Small intestine (tissue), 7 donors: ENCODE data around the gene TCF23. TPM values are rescaled to one million over a fixed set of nuclear protein-coding genes. Genes with fewer than 3 reads are reported as not detected.

Source experiments
- DNase-seq, 2 donors: peaks; one replicate each; pipeline versions ENCODE4 v3.0.0 to v3.0.0-alpha.2; 2013
- FAIRE-seq: peaks from 2 replicates; lab custom pipeline; 2012; peaks lifted over from hg19 to GRCh38; lab: Jason Lieb, UNC
- H3K27ac ChIP-seq, 3 donors: one replicate each; pipeline ENCODE4 v1.5.1; 2013; ENCODE audit warnings: low read length in 2 of 3, mild to moderate bottlenecking in 2 of 3, control low read depth in 1 of 3, inconsistent platforms in 1 of 3, low read depth in 1 of 3, moderate library complexity in 1 of 3
- H3K27me3 ChIP-seq, 3 donors: one replicate each; pipeline ENCODE4 v1.6.1; 2013; ENCODE audit warnings: low read length in 3 of 3, inconsistent platforms in 1 of 3; ENCODE audit not compliant: control insufficient read depth in 3 of 3, insufficient read depth in 3 of 3
- H3K36me3 ChIP-seq, 3 donors: one replicate each; pipeline ENCODE4 v1.6.1; 2013; ENCODE audit warnings: low read length in 3 of 3, inconsistent platforms in 1 of 3, low read depth in 1 of 3, mild to moderate bottlenecking in 1 of 3, moderate library complexity in 1 of 3; ENCODE audit not compliant: control insufficient read depth in 3 of 3, insufficient read depth in 2 of 3
- H3K4me1 ChIP-seq, 3 donors: one replicate each; pipeline ENCODE4 v1.6.1; 2013; ENCODE audit warnings: low read length in 2 of 3, inconsistent platforms in 1 of 3, low read depth in 1 of 3, mild to moderate bottlenecking in 1 of 3, moderate library complexity in 1 of 3; ENCODE audit not compliant: control insufficient read depth in 3 of 3, insufficient read depth in 2 of 3
- H3K4me3 ChIP-seq, 3 donors: one replicate each; pipeline ENCODE4 v1.5.1; 2013; ENCODE audit warnings: low read length in 3 of 3, control low read depth in 1 of 3, inconsistent platforms in 1 of 3, low read depth in 1 of 3, mild to moderate bottlenecking in 1 of 3, moderate library complexity in 1 of 3
- H3K9me3 ChIP-seq, 2 donors: one replicate each; pipeline ENCODE4 v1.6.1; 2013; ENCODE audit warnings: low read depth in 1 of 2, low read length in 1 of 2; ENCODE audit not compliant: control insufficient read depth in 2 of 2, insufficient read depth in 1 of 2
- WGBS, 3 donors: extraction: QIAGEN DNeasy Blood & Tissue Kit; methylation state at CpG; one replicate each; pipeline ENCODE4 v1.1.7; 2013; 5-methylcytosine and 5-hydroxymethylcytosine counted together
- polyA plus RNA-seq, 4 donors: library from polyadenylated mRNA; stranded (reverse) in 3 of 4; unstranded in 1 of 4; fragments of 200-250 nt in 3 of 4; fragments of 120-200 nt in 1 of 4; gene quantifications; one replicate each; pipeline versions ENCODE4 v1.2.1 to v1.2.3, GENCODE V29; 2013
- donor health status: healthy with polysubstance abuse.
- donor health status: control.
- donor health status: control.
- donor health status: Bipolar disorder and iron deficiency.
- donor health status: healthy.

Gene TCF23
- polyA plus RNA-seq, 4 donors, result 0.03 TPM; not detected in 2

DNA sequence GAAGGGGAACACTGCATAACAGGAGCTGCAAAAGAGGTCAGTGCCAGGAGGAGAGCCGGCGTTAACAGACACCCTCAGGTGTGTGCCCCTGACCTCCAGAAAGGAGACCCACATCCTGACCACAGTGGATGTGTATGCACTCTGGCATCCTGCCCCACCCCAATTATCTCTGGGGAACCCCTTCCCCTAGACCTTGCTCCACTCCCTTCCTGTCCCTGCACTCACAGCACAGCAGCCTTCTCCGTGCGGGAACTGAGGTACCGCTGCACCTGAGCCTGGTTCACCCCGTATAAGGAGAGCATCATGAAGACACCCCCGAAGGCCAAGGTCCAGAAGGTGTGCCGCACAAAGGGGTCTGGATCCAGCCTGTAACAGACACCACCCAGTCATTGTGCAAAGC, 55.8 kb downstream of the TCF23 start:
- Histone ChIP-seq H3K4me3 (no peak overlapping the region), H3K4me1 (peaks cover 0 to 24% (median 0%) of the 10 kb centered on the region in 3 donors), H3K9me3 (no peaks in the 10 kb centered on the region), H3K36me3 (peaks cover 7 to 89% (median 11%) of the 10 kb centered on the region in 3 donors), H3K27me3 (no peaks in the 10 kb centered on the region), H3K27ac (no peak overlapping the region)
- FAIRE-seq (no peak), DNase-seq (no peak)
- 80 to 90% (median 90%) methylated on average over 8 of the region's 8 CpGs for WGBS, 3 donors

DNA sequence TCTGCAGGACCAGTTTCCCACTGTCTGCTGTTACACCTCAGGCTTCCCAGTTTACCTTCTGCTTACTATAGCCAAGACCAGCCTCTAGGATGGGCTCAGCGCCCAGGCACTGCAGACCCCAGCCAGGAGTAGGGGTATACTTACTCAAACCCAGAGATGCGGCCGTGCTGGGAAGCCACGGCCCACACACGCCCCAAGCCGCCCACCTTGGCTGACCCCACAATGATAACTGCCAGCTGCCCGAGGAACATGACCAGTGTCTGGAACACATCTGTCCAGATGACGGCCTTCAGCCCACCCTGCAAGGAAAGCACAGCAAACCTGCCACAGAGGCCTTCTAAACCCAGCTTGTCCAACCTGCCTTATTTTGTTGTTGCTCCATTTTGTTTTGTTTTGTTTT, 56.4 kb downstream of the TCF23 start:
- Histone ChIP-seq H3K4me1 (peaks cover 2 to 28% (median 3%) of the 10 kb centered on the region in 3 donors), H3K27me3 (no peaks in the 10 kb centered on the region), H3K27ac (peak overlapping the region in 1 of 3 donors; percentile 18), H3K36me3 (peaks cover 7 to 82% (median 11%) of the 10 kb centered on the region in 3 donors), H3K4me3 (no peak overlapping the region), H3K9me3 (no peaks in the 10 kb centered on the region)
- 75 to 96% (median 95%) methylated on average over 8 of the region's 8 CpGs for WGBS, 3 donors
- DNase-seq, result no peak
- FAIRE-seq, result no peak

DNA sequence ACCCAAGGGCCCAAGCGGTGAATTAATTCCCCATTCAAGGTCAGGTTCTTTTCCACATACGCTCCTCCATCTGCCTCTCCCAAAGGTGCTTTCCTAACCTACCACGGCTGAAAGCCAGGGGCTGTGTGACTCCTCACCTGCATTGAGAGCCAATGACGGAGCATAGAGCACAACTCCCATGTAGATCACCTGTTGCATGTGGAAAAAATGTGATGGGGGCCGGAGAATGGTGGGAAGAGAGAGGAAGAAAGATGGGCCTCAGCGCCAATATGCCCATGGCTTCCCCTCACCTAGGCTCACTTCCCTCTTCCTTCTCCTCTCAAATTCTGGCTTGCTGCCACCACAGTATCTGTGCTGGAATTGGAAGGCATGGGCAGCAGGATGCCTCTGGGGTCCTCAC, 57.5 kb downstream of the TCF23 start:
- FAIRE-seq, result no peak
- Histone ChIP-seq H3K27ac (no peak overlapping the region), H3K27me3 (no peaks in the 10 kb centered on the region), H3K9me3 (no peaks in the 10 kb centered on the region), H3K4me1 (peaks cover 2 to 36% (median 4%) of the 10 kb centered on the region in 3 donors), H3K36me3 (peaks cover 7 to 71% (median 11%) of the 10 kb centered on the region in 3 donors), H3K4me3 (no peak overlapping the region)
- 87 to 97% (median 91%) methylated on average over 5 to 6 of the region's 6 CpGs for WGBS, 3 donors
- no peak for DNase-seq

Other genes starting within 250 kb of the TCF23 start
- 10 to 100 TPM in 1 of 4 donors, 1 to 10 TPM in 3; 2.9 to 11.1 (median 6.0) TPM for gene MAPRE3, start 178.4 kb upstream of the TCF23 start, polyA plus RNA-seq
- gene TMEM214, start 116.0 kb upstream of the TCF23 start, polyA plus RNA-seq, result 10 to 100 TPM; 27.5 to 84.3 (median 39.8) TPM
- gene AGBL5, start 97.3 kb upstream of the TCF23 start, polyA plus RNA-seq, result 10 to 100 TPM in 2 of 4 donors, 1 to 10 TPM in 2; 6.0 to 28.9 (median 8.8) TPM
- gene OST4, start 77.3 kb upstream of the TCF23 start, polyA plus RNA-seq, result 100 to 1,000 TPM; 319 to 477 (median 396) TPM
- gene EMILIN1, start 70.4 kb upstream of the TCF23 start, polyA plus RNA-seq, result 10 to 100 TPM in 2 of 4 donors, 1 to 10 TPM in 1, under 1 TPM in 1; 0.67 to 36.6 (median 13.4) TPM
- 100 to 1,000 TPM; 225 to 643 (median 399) TPM for gene KHK, start 62.2 kb upstream of the TCF23 start, polyA plus RNA-seq
- gene CGREF1, start 29.9 kb upstream of the TCF23 start, polyA plus RNA-seq, result 1 to 10 TPM; 3.8 to 7.8 (median 4.5) TPM
- gene ABHD1, start 25.2 kb upstream of the TCF23 start, polyA plus RNA-seq, result 1 to 10 TPM in 1 of 4 donors, under 1 TPM in 1, not detected in 2; 0.25 to 1.1 TPM
- 10 to 100 TPM; 44.2 to 76.0 (median 50.7) TPM for gene PREB, start 14.4 kb upstream of the TCF23 start, polyA plus RNA-seq
- not detected for gene PRR30, start 9.6 kb upstream of the TCF23 start, polyA plus RNA-seq
- gene ATRAID, start 63.0 kb downstream of the TCF23 start, polyA plus RNA-seq, result 100 to 1,000 TPM in 2 of 4 donors, 10 to 100 TPM in 2; 89.2 to 151 (median 109) TPM
- 100 to 1,000 TPM in 1 of 4 donors, 10 to 100 TPM in 2, 1 to 10 TPM in 1; 9.5 to 142 (median 25.2) TPM for gene SLC5A6, start 63.3 kb downstream of the TCF23 start, polyA plus RNA-seq
- 10 to 100 TPM in 2 of 4 donors, 1 to 10 TPM in 2; 8.6 to 31.6 (median 15.2) TPM for gene CAD, start 68.4 kb downstream of the TCF23 start, polyA plus RNA-seq
- gene SLC30A3, start 114.0 kb downstream of the TCF23 start, polyA plus RNA-seq, result under 1 TPM in 2 of 4 donors, not detected in 2; 0.04 to 0.06 TPM
- gene DNAJC5G, start 126.4 kb downstream of the TCF23 start, polyA plus RNA-seq, result not detected
- 1 to 10 TPM in 3 of 4 donors, under 1 TPM in 1; 0.31 to 5.4 (median 1.9) TPM for gene TRIM54, start 133.4 kb downstream of the TCF23 start, polyA plus RNA-seq
- gene UCN, start 159.4 kb downstream of the TCF23 start, polyA plus RNA-seq, result 1 to 10 TPM in 3 of 4 donors, under 1 TPM in 1; 0.76 to 8.9 (median 2.4) TPM
- 100 to 1,000 TPM in 1 of 4 donors, 10 to 100 TPM in 3; 27.3 to 103 (median 55.6) TPM for gene MPV17, start 174.1 kb downstream of the TCF23 start, polyA plus RNA-seq
- gene GTF3C2, start 207.8 kb downstream of the TCF23 start, polyA plus RNA-seq, result 10 to 100 TPM; 27.4 to 56.1 (median 35.7) TPM
- gene EIF2B4, start 221.3 kb downstream of the TCF23 start, polyA plus RNA-seq, result 10 to 100 TPM; 31.0 to 45.4 (median 38.0) TPM
- gene SNX17, start 221.6 kb downstream of the TCF23 start, polyA plus RNA-seq, result 10 to 100 TPM; 64.6 to 76.6 (median 70.9) TPM
- gene ZNF513, start 231.7 kb downstream of the TCF23 start, polyA plus RNA-seq, result 10 to 100 TPM; 18.4 to 48.1 (median 30.5) TPM